SH-SY5Y (cell line): Measurements from ENCODE around the gene SNTG2.

ENCODE experiments used
- GATA2 ChIP-seq: IDR thresholded peaks from 2 replicates; pipeline ENCODE4 v1.6.1; 2011; ENCODE audit warnings: mild to moderate bottlenecking, low read depth, low read length
- GATA3 ChIP-seq: IDR thresholded peaks from 2 replicates; pipeline ENCODE4 v1.6.1; 2011; ENCODE audit warnings: low read depth, mild to moderate bottlenecking, low read length, moderate library complexity

GRCh38 chr2:920573-920972, 30.1 kb upstream of the SNTG2 start:
- no peak for TF ChIP-seq GATA2
- TF ChIP-seq GATA3: no peak
